B cell (primary cell): Measurements from ENCODE around the gene GRIP1. TPM values are rescaled to one million over a fixed set of nuclear protein-coding genes. Genes with fewer than 3 reads are reported as not detected.

Experiments
- ATAC-seq: fragments of 200-7000 bp; cut with Tn5 transposase; one replicate; pipeline ENCODE4 v1.10.0; 2021; ENCODE audit warnings: low read depth, mild to moderate bottlenecking, moderate number of reproducible peaks, moderate library complexity
- CTCF ChIA-PET: fragments of 350-600 bp; sonication (Branson Sonifier 250); formaldehyde crosslinking; loops from one replicate; lab custom pipeline; 2021; ENCODE audit warnings: antibody characterized with exemption, inconsistent platforms; lab: Charles Lee
- POLR2A ChIA-PET: fragments of 350-600 bp; sonication (Branson Sonifier 250); formaldehyde crosslinking; loops from one replicate; lab custom pipeline; 2021; ENCODE audit warnings: antibody characterized with exemption; lab: Charles Lee
- DNase-seq: peaks from one replicate; pipeline ENCODE4 v3.0.0; 2013
- H2AFZ ChIP-seq: 2 replicates; pipeline ENCODE4 v1.6.1; 2012; ENCODE audit warnings: mild to moderate bottlenecking, low read depth, low read length; ENCODE audit not compliant: insufficient read depth, poor library complexity, severe bottlenecking
- H3K27ac ChIP-seq, 2 donors: 1 replicate in 1 of 2; 2 replicates in 1 of 2; pipeline ENCODE4 v1.5.1; 2012 to 2013; ENCODE audit warnings: low read length in 2 of 2, mild to moderate bottlenecking in 2 of 2, moderate library complexity in 1 of 2
- H3K27me3 ChIP-seq, 4 experiments: fragments of 200-600 bp in 1 of 4; sonication (generic) in 1 of 4; replicated peaks in 1 of 4; 1 replicate in 2 of 4; 2 replicates in 2 of 4; pipeline versions ENCODE4 v1.6.1 to v1.7.0; 2013 to 2016; ENCODE audit warnings: low read length in 3 of 4, mild to moderate bottlenecking in 2 of 4, mixed read lengths in 1 of 4, moderate library complexity in 1 of 4; ENCODE audit not compliant: insufficient read depth in 4 of 4, control insufficient read depth in 3 of 4; ENCODE audit errors: control extremely low read depth in 1 of 4
- H3K36me3 ChIP-seq, 2 experiments: replicated peaks in 1 of 2; 1 replicate in 1 of 2; 2 replicates in 1 of 2; pipeline versions ENCODE4 v1.6.1 to v1.7.1; 2013; ENCODE audit warnings: low read length in 1 of 2; ENCODE audit not compliant: insufficient read depth in 2 of 2, control insufficient read depth in 1 of 2; ENCODE audit errors: control extremely low read depth in 1 of 2, extremely low read depth in 1 of 2
- H3K4me1 ChIP-seq, 2 donors: fragments of 200-600 bp in 1 of 2; sonication (generic) in 1 of 2; 1 replicate in 1 of 2; 2 replicates in 1 of 2; pipeline versions ENCODE4 v1.5.1 to v1.6.1; 2013 to 2017; ENCODE audit warnings: low read length in 2 of 2; ENCODE audit not compliant: control insufficient read depth in 2 of 2, insufficient read depth in 2 of 2
- H3K4me2 ChIP-seq: replicated peaks from 2 replicates; pipeline ENCODE3; 2012; ENCODE audit warnings: mild to moderate bottlenecking, low read depth, low read length; ENCODE audit not compliant: poor library complexity, severe bottlenecking
- H3K4me3 ChIP-seq, 5 experiments: fragments of 200-600 bp in 1 of 5; sonication (generic) in 1 of 5; 1 replicate in 3 of 5; 2 replicates in 2 of 5; pipeline versions ENCODE4 v1.5.1 to v1.7.0; 2011 to 2016; ENCODE audit warnings: low read length in 4 of 5, mild to moderate bottlenecking in 4 of 5, low read depth in 2 of 5, control low read depth in 1 of 5, moderate library complexity in 1 of 5; ENCODE audit not compliant: insufficient read depth in 1 of 5; ENCODE audit errors: control extremely low read depth in 1 of 5, extremely low read depth in 1 of 5
- H3K79me2 ChIP-seq: fragments of 200-600 bp; sonication (generic); one replicate; pipeline ENCODE4 v1.6.0; 2016; ENCODE audit warnings: low read length; ENCODE audit not compliant: control insufficient read depth, insufficient read depth
- H3K9ac ChIP-seq: fragments of 200-600 bp; sonication (generic); 2 replicates; pipeline ENCODE4 v1.6.1; 2017; ENCODE audit warnings: mild to moderate bottlenecking, low read length, moderate library complexity
- H3K9me3 ChIP-seq, 3 donors: one replicate each; pipeline versions ENCODE4 v1.6.1 to v1.7.1; 2013; ENCODE audit warnings: low read length in 2 of 3; ENCODE audit not compliant: control insufficient read depth in 2 of 3, insufficient read depth in 1 of 3; ENCODE audit errors: control extremely low read depth in 1 of 3
- H4K20me1 ChIP-seq: 2 replicates; pipeline ENCODE4 v1.6.0; 2012; ENCODE audit warnings: mild to moderate bottlenecking, low read length; ENCODE audit not compliant: insufficient read depth, control insufficient read depth, poor library complexity, severe bottlenecking
- H3K27ac Mint-ChIP-seq: one replicate; pipeline ENCODE4 v1.8.0; 2021; ENCODE audit warnings: mixed read lengths
- H3K27me3 Mint-ChIP-seq: one replicate; pipeline ENCODE4 v1.8.0; 2021; ENCODE audit warnings: mixed read lengths
- H3K4me1 Mint-ChIP-seq: one replicate; pipeline ENCODE4 v1.8.0; 2021; ENCODE audit warnings: mixed read lengths
- H3K4me3 Mint-ChIP-seq: one replicate; pipeline ENCODE4 v1.8.0; 2021; ENCODE audit warnings: mixed read lengths
- H3K9me3 Mint-ChIP-seq: one replicate; pipeline ENCODE4 v1.8.0; 2022; ENCODE audit warnings: mixed read lengths; ENCODE audit not compliant: insufficient read depth
- CTCF ChIP-seq: fragments of 200-600 bp; IDR thresholded peaks from one replicate; pipeline ENCODE4 v1.8.0; 2022; ENCODE audit warnings: antibody characterized with exemption, mild to moderate bottlenecking
- EZH2 ChIP-seq: IDR thresholded peaks from 2 replicates; pipeline ENCODE4 v1.6.1; 2012; ENCODE audit warnings: borderline replicate concordance, low read depth, mild to moderate bottlenecking, moderate library complexity, low read length; ENCODE audit not compliant: insufficient read depth, poor library complexity, severe bottlenecking
- whole genome bisulfite sequencing: methylation state at CpG from one replicate; pipeline ENCODE4 v1.1.5; 2013; ENCODE audit warnings: missing lambda C conversion rate; ENCODE audit not compliant: insufficient coverage; 5-methylcytosine and 5-hydroxymethylcytosine counted together
- intact Hi-C: fragments of 100-400 bp; cut with micrococcal nuclease; formaldehyde crosslinking; loops from one replicate; pipeline ENCODE4 v1.10.0; 2022
- polyA plus RNA-seq: library from polyadenylated mRNA; depleted of rRNA; stranded (reverse); fragments of >200 nt; gene quantifications from 2 replicates; pipeline ENCODE4 v1.2.3, GENCODE V29; 2012
- total RNA-seq, 2 donors: library from RNA; stranded (reverse); fragments of 120-200 nt in 1 of 2; gene quantifications; 1 replicate in 1 of 2; 2 replicates in 1 of 2; pipeline versions ENCODE4 v1.2.3 to v1.2.4, GENCODE V29; 2013 to 2022

Gene GRIP1
- total and polyA plus RNA-seq, 2 donors (not counting 1 experiment from before 2014, with no cell fraction given), result 0.22 TPM; not detected in 1

GRCh38 chr12:66531766-66532165, 147.1 kb downstream of the GRIP1 start:
- Mint-ChIP-seq H3K9me3 (peaks cover 3% of the 10 kb centered on the region), H3K27ac (no peak overlapping the region), H3K4me3 (no peak overlapping the region), H3K27me3 (no peaks in the 10 kb centered on the region), H3K4me1 (no peaks in the 10 kb centered on the region)
- TF ChIP-seq EZH2, result no peak
- no peak for TF ChIP-seq CTCF
- Histone ChIP-seq H3K9me3 (no peaks in the 10 kb centered on the region), H2AFZ (no peak overlapping the region), H3K4me2 (no peak overlapping the region), H3K9ac (no peak overlapping the region), H3K27ac (no peak overlapping the region), H3K36me3 (no peaks in the 10 kb centered on the region), H3K4me3 (no peak overlapping the region), H3K27me3 (no peaks in the 10 kb centered on the region), H3K4me1 (no peaks in the 10 kb centered on the region), H4K20me1 (no peaks in the 10 kb centered on the region), H3K79me2 (no peaks in the 10 kb centered on the region)
- POLR2A ChIA-PET, result no interaction called here
- WGBS, result no CpG with 5 or more reads among the region's 2 CpGs
- intact Hi-C loops, result no loop called here
- ATAC-seq (no peak), DNase-seq (no peak)
- CTCF ChIA-PET, result no interaction called here

DNA sequence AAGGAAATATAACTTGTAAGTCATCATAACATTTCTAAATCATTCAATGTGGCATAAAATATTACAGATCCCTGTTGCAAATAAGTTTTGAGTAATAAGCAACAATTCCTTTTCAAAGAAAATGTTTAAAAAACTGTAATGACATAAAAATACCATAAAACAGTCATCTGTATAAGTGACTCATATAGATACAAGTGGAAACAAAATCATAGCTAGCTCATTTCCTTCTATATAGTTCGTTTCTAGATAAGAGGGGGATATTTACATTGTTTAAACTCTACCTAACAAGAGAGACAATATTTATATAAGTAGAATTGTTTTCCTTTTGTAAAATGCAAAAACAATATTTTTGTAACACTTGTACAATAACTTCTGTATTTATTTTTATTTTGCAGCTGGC, 148.9 kb downstream of the GRIP1 start:
- DNase-seq (no peak), ATAC-seq (no peak)
- no CpG with 5 or more reads among the region's 1 CpG for WGBS
- ChIA-PET CTCF (no interaction called here), POLR2A (no interaction called here)
- no peaks in the 10 kb centered on the region for H3K79me2 ChIP-seq
- no peaks in the 10 kb centered on the region for H3K4me1 ChIP-seq
- H3K27me3 ChIP-seq, result no peaks in the 10 kb centered on the region
- Mint-ChIP-seq H3K27ac (no peak overlapping the region), H3K4me1 (no peaks in the 10 kb centered on the region), H3K27me3 (no peaks in the 10 kb centered on the region), H3K4me3 (no peak overlapping the region), H3K9me3 (peaks cover 3% of the 10 kb centered on the region)
- H3K36me3 ChIP-seq, result no peaks in the 10 kb centered on the region
- H3K9ac ChIP-seq, result no peak overlapping the region
- no peaks in the 10 kb centered on the region for H3K9me3 ChIP-seq
- TF ChIP-seq EZH2 (no peak), CTCF (no peak)
- H3K4me3 ChIP-seq, result no peak overlapping the region
- no peak overlapping the region for H3K4me2 ChIP-seq
- H3K27ac ChIP-seq, result no peak overlapping the region
- no peaks in the 10 kb centered on the region for H4K20me1 ChIP-seq
- intact Hi-C loops, result no loop called here
- H2AFZ ChIP-seq, result no peak overlapping the region
